Esophagus squamous epithelium (tissue), 4 donors: ENCODE data around the gene FES.

ENCODE experiments used
- CTCF ChIP-seq, 6 experiments: fragments of 450-650 bp in 4 of 6; fragments of 200-600 bp in 2 of 6; sonication (generic) in 2 of 6; IDR thresholded peaks; one replicate each; pipeline ENCODE4 v1.5.1; 2016 to 2019; ENCODE audit warnings: antibody characterized with exemption in 6 of 6, mild to moderate bottlenecking in 4 of 6, moderate library complexity in 4 of 6
- POLR2A ChIP-seq, 4 donors: fragments of 450-650 bp; IDR thresholded peaks; one replicate each; pipeline ENCODE4 v1.6.1; 2017; ENCODE audit warnings: antibody characterized with exemption in 4 of 4, mild to moderate bottlenecking in 4 of 4, moderate library complexity in 3 of 4

GRCh38 chr15:90868261-90868689 lies 16.0 kb upstream of the FES start, which contains the start of gene FURIN:
- TF ChIP-seq CTCF (IDR thresholded peaks at IDR 0.05) (no peak), POLR2A (IDR thresholded peaks at IDR 0.05) (peak in 1 of 4 donors; percentile 37)
